Choroid plexus epithelial cell (primary cell): Measurements from ENCODE around the gene MIGA2.
"Not testable (repeated sequence)": the region's sequence is repeated elsewhere in the genome, so short reads cannot be mapped to it uniquely, and the experiment has no call there.

ENCODE experiments used
- DNase-seq: peaks from one replicate; pipeline ENCODE4 v3.0.0-alpha.2; 2010; ENCODE audit warnings: low read depth
- H3K4me3 ChIP-seq: 2 replicates; pipeline ENCODE4 v1.5.1; 2011; ENCODE audit warnings: low read depth, mild to moderate bottlenecking, control low read depth, low read length, moderate library complexity
- CTCF ChIP-seq: conservative IDR thresholded peaks from 2 replicates; pipeline ENCODE4 v1.5.1; 2011; ENCODE audit warnings: low read depth, mild to moderate bottlenecking, control low read depth, inconsistent platforms, low read length, moderate library complexity

MIGA2 gene

GRCh38 chr9:129111528-129112151 lies 75.2 kb downstream of the MIGA2 start:
- TF ChIP-seq CTCF, result no peak
- H3K4me3 ChIP-seq, result peak overlapping the region; percentile 92
- peak; percentile 58 for DNase-seq

GRCh38 chr9:129112526-129112925 lies 76.1 kb downstream of the MIGA2 start:
- not testable (repeated sequence) for DNase-seq
- H3K4me3 ChIP-seq, result peak overlapping the region; percentile 92

- no peak overlapping the region for H3K4me3 ChIP-seq
- DNase-seq, result no peak
- no peak for TF ChIP-seq CTCF
Measured at GRCh38 chr9:129113645-129114304, 77.3 kb downstream of the MIGA2 start.

- DNase-seq, result no peak
- TF ChIP-seq CTCF, result no peak
- H3K4me3 ChIP-seq, result no peak overlapping the region
Measured at GRCh38 chr9:129118799-129119198, 82.4 kb downstream of the MIGA2 start.

- no peak for DNase-seq
- H3K4me3 ChIP-seq, result no peak overlapping the region
- no peak for TF ChIP-seq CTCF
Measured at GRCh38 chr9:129121483-129121882, 85.1 kb downstream of the MIGA2 start.
